GM18870 (cell line): ENCODE results near the gene B4GALT2.
A peak's percentile ranks its signal among the peaks of the same experiment; 100 is the strongest.

ENCODE experiments used
- ATAC-seq: cut with Tn5 transposase; IDR thresholded peaks from one replicate; pipeline ENCODE4 v1.9.1; 2021; ENCODE audit warnings: moderate library complexity; ENCODE audit not compliant: unreplicated experiment

Gene B4GALT2

GRCh38 chr1:43983253-43983899 is 4.4 kb downstream of the B4GALT2 start:
- ATAC-seq, result no peak

GRCh38 chr1:43984855-43985254 is 5.8 kb downstream of the B4GALT2 start:
- ATAC-seq, result no peak

GRCh38 chr1:43985984-43986595 is 7.1 kb downstream of the B4GALT2 start:
- no peak for ATAC-seq

GRCh38 chr1:43986712-43987111 is 7.7 kb downstream of the B4GALT2 start:
- ATAC-seq, result no peak

GRCh38 chr1:43987159-43987902 is 8.3 kb downstream of the B4GALT2 start:
- ATAC-seq, result no peak

GRCh38 chr1:43990271-43991199 is 11.5 kb downstream of the B4GALT2 start:
- no peak for ATAC-seq

- ATAC-seq, result no peak
Measured at GRCh38 chr1:43991200-43991475, 12.1 kb downstream of the B4GALT2 start.

- ATAC-seq, result peak; percentile 40
Measured at GRCh38 chr1:43991476-43992231, 12.6 kb downstream of the B4GALT2 start, which contains the start of gene CCDC24. TSS of gene CCDC24 (plus strand) at chr1:43991599. CDS start at chr1:43991879, 280 bp downstream.

GRCh38 chr1:43992232-43992995 is 13.4 kb downstream of the B4GALT2 start:
- ATAC-seq, result no peak

GRCh38 chr1:43993206-43993914 is 14.3 kb downstream of the B4GALT2 start:
- no peak for ATAC-seq

- ATAC-seq, result no peak
Measured at GRCh38 chr1:43994071-43994470, 15.1 kb downstream of the B4GALT2 start.

GRCh38 chr1:43994794-43995790 is 16.1 kb downstream of the B4GALT2 start:
- ATAC-seq, result no peak

- no peak for ATAC-seq
Measured at GRCh38 chr1:43995984-43996732, 17.1 kb downstream of the B4GALT2 start.

- no peak for ATAC-seq
Measured at GRCh38 chr1:43996733-43997115, 17.7 kb downstream of the B4GALT2 start.

- ATAC-seq, result no peak
Measured at GRCh38 chr1:43997295-43997999, 18.4 kb downstream of the B4GALT2 start.

GRCh38 chr1:43998000-43998378 is 19.0 kb downstream of the B4GALT2 start:
- ATAC-seq, result no peak

GRCh38 chr1:43999455-43999854 is 20.4 kb downstream of the B4GALT2 start:
- ATAC-seq, result no peak
